Psoas muscle (tissue), 8 donors: Measurements from ENCODE around the gene ZSWIM6. TPM values are rescaled to one million over a fixed set of nuclear protein-coding genes. Genes with fewer than 3 reads are reported as not detected.

Experiments
- ATAC-seq, 4 donors: fragments of 200-7000 bp; cut with Tn5 transposase; one replicate each; pipeline ENCODE4 v1.9.1; 2020; ENCODE audit warnings: moderate library complexity in 3 of 4, mild to moderate bottlenecking in 2 of 4
- DNase-seq, 2 donors: peaks; one replicate each; pipeline ENCODE4 v3.0.0-alpha.2; 2020
- H3K27ac ChIP-seq: fragments of 200-600 bp; one replicate; pipeline ENCODE4 v1.8.0; 2022
- H3K27me3 ChIP-seq, 3 donors: fragments of 200-600 bp in 1 of 3; one replicate each; pipeline versions ENCODE4 v1.6.1 to v1.8.0; 2013 to 2022; ENCODE audit warnings: low read length in 2 of 3, mild to moderate bottlenecking in 2 of 3, moderate library complexity in 1 of 3; ENCODE audit not compliant: insufficient read depth in 3 of 3
- H3K36me3 ChIP-seq, 2 donors: fragments of 200-600 bp in 1 of 2; one replicate each; pipeline versions ENCODE4 v1.6.1 to v1.8.0; 2013 to 2022; ENCODE audit warnings: low read depth in 1 of 2, mild to moderate bottlenecking in 1 of 2, moderate library complexity in 1 of 2; ENCODE audit not compliant: insufficient read depth in 1 of 2
- H3K4me1 ChIP-seq: fragments of 200-600 bp; one replicate; pipeline ENCODE4 v1.8.0; 2022
- H3K4me3 ChIP-seq: fragments of 200-600 bp; one replicate; pipeline ENCODE4 v1.8.0; 2022; ENCODE audit warnings: mild to moderate bottlenecking
- H3K9me3 ChIP-seq: fragments of 200-600 bp; one replicate; pipeline ENCODE4 v1.8.0; 2022
- WGBS, 3 donors: extraction: QIAGEN DNeasy Blood & Tissue Kit; methylation state at CpG; one replicate each; pipeline versions ENCODE4 v1.1.6 to v1.1.7; 2013; 5-methylcytosine and 5-hydroxymethylcytosine counted together
- intact Hi-C, 2 donors: fragments of 100-400 bp; cut with DNase I; formaldehyde crosslinking; loops; one replicate each; pipeline versions ENCODE4 v1.11.0 to v1.14.2; 2022
- polyA plus RNA-seq, 3 donors: library from polyadenylated mRNA; stranded (reverse); fragments of 200-250 nt; gene quantifications; one replicate each; pipeline ENCODE4 v1.2.3, GENCODE V29; 2013
- total RNA-seq, 4 donors: library from RNA; stranded (reverse); fragmentation: NEBNext Ultra II Directional in 2 of 4; extraction: Animal tissue kit (Norgen Biotek cat#: 25700) in 2 of 4; gene quantifications; one replicate each; pipeline versions ENCODE4 v1.2.1 to v1.2.4, GENCODE V29; 2021 to 2023
- TF ChIP-seq, protein P1 (sequence below): fragments of 200-600 bp; IDR thresholded peaks from one replicate; pipeline ENCODE4 v1.8.0; 2022; ENCODE audit warnings: antibody characterized with exemption
- donor health status: healthy with polysubstance abuse.
- donor health status: DM: no; HTN: no; CAD: no; lungs with moderate emphysema.
- donor health status: Bipolar disorder and iron deficiency.
- donor health status: healthy.
- donor health status: DM: yes; HTN: yes; CAD: no.
- donor health status: DM: no; HTN: no; CAD: no.
- donor health status: DM: no; HTN: no; CAD: no.
- donor health status: DM: yes; HTN: yes; CAD: no.

ZSWIM6 gene
- total and polyA plus RNA-seq, 7 donors: 1.4 to 6.3 (median 4.0) TPM

- ATAC-seq (no peak), DNase-seq (no peak)
- Histone ChIP-seq H3K9me3 (no peaks in the 10 kb centered on the region), H3K4me3 (no peak overlapping the region), H3K36me3 (peaks cover 0 to 2% of the 10 kb centered on the region in 2 donors), H3K4me1 (peaks cover 24% of the 10 kb centered on the region), H3K27ac (no peak overlapping the region), H3K27me3 (peaks cover 0 to 10% (median 5%) of the 10 kb centered on the region in 3 donors)
- intact Hi-C loops: no loop called here
- TF ChIP-seq, protein P1, sequence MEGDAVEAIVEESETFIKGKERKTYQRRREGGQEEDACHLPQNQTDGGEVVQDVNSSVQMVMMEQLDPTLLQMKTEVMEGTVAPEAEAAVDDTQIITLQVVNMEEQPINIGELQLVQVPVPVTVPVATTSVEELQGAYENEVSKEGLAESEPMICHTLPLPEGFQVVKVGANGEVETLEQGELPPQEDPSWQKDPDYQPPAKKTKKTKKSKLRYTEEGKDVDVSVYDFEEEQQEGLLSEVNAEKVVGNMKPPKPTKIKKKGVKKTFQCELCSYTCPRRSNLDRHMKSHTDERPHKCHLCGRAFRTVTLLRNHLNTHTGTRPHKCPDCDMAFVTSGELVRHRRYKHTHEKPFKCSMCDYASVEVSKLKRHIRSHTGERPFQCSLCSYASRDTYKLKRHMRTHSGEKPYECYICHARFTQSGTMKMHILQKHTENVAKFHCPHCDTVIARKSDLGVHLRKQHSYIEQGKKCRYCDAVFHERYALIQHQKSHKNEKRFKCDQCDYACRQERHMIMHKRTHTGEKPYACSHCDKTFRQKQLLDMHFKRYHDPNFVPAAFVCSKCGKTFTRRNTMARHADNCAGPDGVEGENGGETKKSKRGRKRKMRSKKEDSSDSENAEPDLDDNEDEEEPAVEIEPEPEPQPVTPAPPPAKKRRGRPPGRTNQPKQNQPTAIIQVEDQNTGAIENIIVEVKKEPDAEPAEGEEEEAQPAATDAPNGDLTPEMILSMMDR: no peak
- 47 to 55% (median 52%) methylated on average over 4 of the region's 4 CpGs for WGBS, 3 donors
These were observed 28.7 kb upstream of the ZSWIM6 start for GRCh38 chr5:61303346-61303745.

DNA sequence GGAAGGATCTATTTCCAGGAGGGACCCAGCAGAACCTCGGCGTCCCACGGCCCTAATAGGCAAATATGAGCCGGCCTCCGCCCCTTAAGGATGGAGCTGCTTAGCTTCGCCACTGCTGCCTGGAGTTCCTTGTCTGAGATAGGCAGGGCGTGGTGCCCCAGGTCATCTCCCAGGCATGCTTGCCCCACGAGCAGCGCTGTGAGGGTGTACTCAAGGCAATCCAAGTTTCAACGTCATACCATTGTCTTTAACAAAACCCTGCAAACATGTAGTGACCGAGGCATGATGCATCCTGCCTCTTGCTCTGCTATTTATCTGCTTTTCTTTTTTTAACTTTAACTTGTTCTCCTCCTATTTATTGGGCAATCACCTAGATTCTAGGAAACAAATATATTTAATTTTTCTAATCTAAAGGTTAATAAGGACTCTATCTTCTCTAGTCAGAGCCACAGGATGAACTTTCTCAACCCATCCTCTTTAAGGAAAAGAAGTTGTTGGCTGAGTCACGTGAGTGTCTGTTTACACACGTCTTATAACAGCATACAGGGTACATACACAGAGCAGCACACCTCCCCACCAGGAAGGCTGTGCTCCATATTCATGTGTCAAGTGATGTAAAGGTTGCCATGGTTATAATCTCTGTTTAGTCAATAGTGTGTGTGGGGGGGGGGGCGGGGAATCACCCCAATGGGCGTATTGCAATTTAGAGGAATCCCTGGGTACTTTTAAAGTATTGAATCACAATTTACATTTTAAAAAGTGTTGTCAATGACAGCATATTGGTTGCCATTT is 27.3 kb upstream of the ZSWIM6 start:
- H3K27me3 ChIP-seq: peaks cover 0 to 13% (median 3%) of the 10 kb centered on the region in 3 donors
- H3K9me3 ChIP-seq: no peaks in the 10 kb centered on the region
- TF ChIP-seq, protein P1: no peak
- peaks cover 17% of the 10 kb centered on the region for H3K4me1 ChIP-seq
- intact Hi-C loops: no loop called here
- DNase-seq (no peak), ATAC-seq (no peak)
- no peak overlapping the region for H3K4me3 ChIP-seq
- H3K36me3 ChIP-seq: peaks cover 0 to 2% of the 10 kb centered on the region in 2 donors
- 70 to 74% (median 72%) methylated on average over 15 of the region's 15 CpGs for WGBS, 3 donors
- no peak overlapping the region for H3K27ac ChIP-seq

GRCh38 chr5:61306531-61307131 is 25.4 kb upstream of the ZSWIM6 start:
- no peaks in the 10 kb centered on the region for H3K9me3 ChIP-seq
- H3K4me1 ChIP-seq: peaks cover 9% of the 10 kb centered on the region
- peaks cover 0 to 13% (median 5%) of the 10 kb centered on the region in 3 donors for H3K27me3 ChIP-seq
- H3K4me3 ChIP-seq: no peak overlapping the region
- intact Hi-C loops: no loop called here
- no peak for ATAC-seq
- TF ChIP-seq, protein P1: no peak
- H3K27ac ChIP-seq: no peak overlapping the region
- H3K36me3 ChIP-seq: peaks cover 0 to 2% of the 10 kb centered on the region in 2 donors
- no peak for DNase-seq
- WGBS, 3 donors: 76 to 90% (median 87%) methylated on average over 5 of the region's 5 CpGs

DNA sequence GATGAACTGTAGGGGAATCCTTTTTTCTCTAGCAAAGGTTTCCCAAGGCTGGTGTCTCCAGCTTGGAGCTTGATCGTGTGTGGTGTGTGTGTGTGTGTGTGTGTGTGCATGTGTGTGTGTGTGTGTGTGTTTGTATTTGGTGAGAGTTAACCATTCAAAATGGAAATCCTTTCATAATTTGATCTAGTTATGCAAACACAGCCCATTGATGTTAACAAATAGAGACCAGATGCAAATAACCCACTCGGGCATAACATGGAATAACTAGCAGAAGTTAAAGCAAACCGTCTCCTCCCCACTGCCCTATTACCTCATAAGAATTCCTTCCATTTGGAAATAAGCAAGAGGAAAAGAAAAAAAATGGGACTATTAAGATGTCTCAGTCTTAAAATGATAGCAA is 24.9 kb upstream of the ZSWIM6 start:
- 69 to 84% (median 83%) methylated on average over 3 of the region's 3 CpGs for WGBS, 3 donors
- no peak for DNase-seq
- H3K4me3 ChIP-seq: no peak overlapping the region

More for the DNA sequence above, 24.9 kb upstream of the ZSWIM6 start:
- Histone ChIP-seq H3K9me3 (no peaks in the 10 kb centered on the region), H3K27me3 (peaks cover 0 to 13% (median 5%) of the 10 kb centered on the region in 3 donors), H3K27ac (no peak overlapping the region), H3K36me3 (peaks cover 0 to 2% of the 10 kb centered on the region in 2 donors), H3K4me1 (peaks cover 3% of the 10 kb centered on the region)
- intact Hi-C loops: no loop called here
- TF ChIP-seq, protein P1: no peak
- no peak for ATAC-seq
